ENCODE measurements around the gene XPR1.

DNA sequence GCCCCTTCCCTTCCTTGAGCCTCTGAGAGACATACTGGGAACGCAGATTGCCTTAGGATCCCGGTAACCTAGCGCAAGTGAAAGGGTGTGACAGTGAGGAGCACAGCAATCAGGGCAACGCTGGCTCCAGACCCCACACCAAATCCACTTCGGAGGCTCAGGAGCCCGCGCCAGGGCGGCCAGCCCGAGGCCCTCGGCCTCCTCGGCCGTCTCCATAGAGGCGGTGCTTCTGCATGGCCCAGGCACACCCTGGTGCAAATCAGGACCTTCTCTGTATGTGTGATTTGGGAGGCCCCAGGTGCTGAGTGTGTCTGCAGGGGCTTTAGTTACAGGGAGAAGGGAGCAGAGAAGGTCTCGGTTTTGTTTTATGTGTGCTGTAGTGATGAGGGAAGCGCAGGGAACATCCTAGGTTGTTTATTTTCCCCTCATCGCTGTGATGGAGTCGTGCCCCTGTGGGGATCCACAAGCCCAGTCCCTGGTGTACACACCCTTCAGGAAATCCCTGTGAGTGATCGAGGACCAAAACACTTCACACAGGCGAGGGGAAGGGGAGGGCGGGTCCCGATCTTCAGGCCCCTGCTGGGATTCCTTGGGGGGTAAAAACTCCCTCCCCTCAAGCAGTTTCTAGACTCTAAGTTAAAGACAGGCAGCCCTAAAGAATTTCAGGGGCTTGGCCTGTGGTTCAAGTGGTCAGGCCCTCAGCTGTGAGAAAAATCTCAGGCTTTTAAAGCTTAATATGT lies 290.2 kb downstream of the XPR1 start:
- TF ChIP-seq CEBPB (IDR thresholded peaks at IDR 0.05) = no peak
- TF ChIP-seq RAD21 (IDR thresholded peaks at IDR 0.05; ENCODE audit: low read depth) = no peak
- TF ChIP-seq, protein P1, sequence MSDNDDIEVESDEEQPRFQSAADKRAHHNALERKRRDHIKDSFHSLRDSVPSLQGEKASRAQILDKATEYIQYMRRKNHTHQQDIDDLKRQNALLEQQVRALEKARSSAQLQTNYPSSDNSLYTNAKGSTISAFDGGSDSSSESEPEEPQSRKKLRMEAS (IDR thresholded peaks at IDR 0.05) = no peak
- TF ChIP-seq EP300 (IDR thresholded peaks at IDR 0.05; ENCODE audit: borderline replicate concordance) = no peak
- TF ChIP-seq NFIC (IDR thresholded peaks at IDR 0.05) = no peak
- no peak for TF ChIP-seq CREB1 (IDR thresholded peaks at IDR 0.05; ENCODE audit: low read depth)
- no peak for TF ChIP-seq FOXM1 (IDR thresholded peaks at IDR 0.05; ENCODE audit: borderline replicate concordance, low read depth)
- TF ChIP-seq, protein P2, sequence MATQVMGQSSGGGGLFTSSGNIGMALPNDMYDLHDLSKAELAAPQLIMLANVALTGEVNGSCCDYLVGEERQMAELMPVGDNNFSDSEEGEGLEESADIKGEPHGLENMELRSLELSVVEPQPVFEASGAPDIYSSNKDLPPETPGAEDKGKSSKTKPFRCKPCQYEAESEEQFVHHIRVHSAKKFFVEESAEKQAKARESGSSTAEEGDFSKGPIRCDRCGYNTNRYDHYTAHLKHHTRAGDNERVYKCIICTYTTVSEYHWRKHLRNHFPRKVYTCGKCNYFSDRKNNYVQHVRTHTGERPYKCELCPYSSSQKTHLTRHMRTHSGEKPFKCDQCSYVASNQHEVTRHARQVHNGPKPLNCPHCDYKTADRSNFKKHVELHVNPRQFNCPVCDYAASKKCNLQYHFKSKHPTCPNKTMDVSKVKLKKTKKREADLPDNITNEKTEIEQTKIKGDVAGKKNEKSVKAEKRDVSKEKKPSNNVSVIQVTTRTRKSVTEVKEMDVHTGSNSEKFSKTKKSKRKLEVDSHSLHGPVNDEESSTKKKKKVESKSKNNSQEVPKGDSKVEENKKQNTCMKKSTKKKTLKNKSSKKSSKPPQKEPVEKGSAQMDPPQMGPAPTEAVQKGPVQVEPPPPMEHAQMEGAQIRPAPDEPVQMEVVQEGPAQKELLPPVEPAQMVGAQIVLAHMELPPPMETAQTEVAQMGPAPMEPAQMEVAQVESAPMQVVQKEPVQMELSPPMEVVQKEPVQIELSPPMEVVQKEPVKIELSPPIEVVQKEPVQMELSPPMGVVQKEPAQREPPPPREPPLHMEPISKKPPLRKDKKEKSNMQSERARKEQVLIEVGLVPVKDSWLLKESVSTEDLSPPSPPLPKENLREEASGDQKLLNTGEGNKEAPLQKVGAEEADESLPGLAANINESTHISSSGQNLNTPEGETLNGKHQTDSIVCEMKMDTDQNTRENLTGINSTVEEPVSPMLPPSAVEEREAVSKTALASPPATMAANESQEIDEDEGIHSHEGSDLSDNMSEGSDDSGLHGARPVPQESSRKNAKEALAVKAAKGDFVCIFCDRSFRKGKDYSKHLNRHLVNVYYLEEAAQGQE (IDR thresholded peaks at IDR 0.05; ENCODE audit: low read depth) = no peak
- TF ChIP-seq USF1 (IDR thresholded peaks at IDR 0.05) = no peak
- TF ChIP-seq TEAD4 (IDR thresholded peaks at IDR 0.05) = no peak
- TF ChIP-seq TCF12 (IDR thresholded peaks at IDR 0.05; ENCODE audit: low read depth) = no peak
- TF ChIP-seq YY1 (IDR thresholded peaks at IDR 0.05; ENCODE audit: low read depth) = no peak
- TF ChIP-seq TAF1 (IDR thresholded peaks at IDR 0.05; ENCODE audit: low read depth) = no peak

Measured in Ishikawa (cell line).